NOMO-1 treated with dmso at 0.1 percent for 144 hours (cell line): ENCODE measurements around the gene HPSE2.
"Not testable (repeated sequence)": the region's sequence is repeated elsewhere in the genome, so short reads cannot be mapped to it uniquely, and the experiment has no call there.

ENCODE experiments used
- DNase-seq: peaks from one replicate; lab custom pipeline; 2025; ENCODE audit not compliant: unreplicated experiment; lab: John Stamatoyannopoulos, UW

HPSE2 gene

GRCh38 chr10:99235658-99236626 lies at the start of gene HPSE2:
Gene HPSE2, minus strand, starts transcription at chr10:99235852.
- DNase-seq: no peak

GRCh38 chr10:99280472-99280871 lies 44.8 kb upstream of the HPSE2 start:
- DNase-seq: no peak

GRCh38 chr10:99279626-99280111 lies 44.0 kb upstream of the HPSE2 start:
- no peak for DNase-seq

- no peak for DNase-seq
These were observed 41.3 kb upstream of the HPSE2 start for GRCh38 chr10:99276848-99277486.

- no peak for DNase-seq
These were observed 30.7 kb upstream of the HPSE2 start for GRCh38 chr10:99266383-99266782.

GRCh38 chr10:99248824-99249223 lies 13.2 kb upstream of the HPSE2 start:
- no peak for DNase-seq

GRCh38 chr10:99247893-99248292 lies 12.2 kb upstream of the HPSE2 start:
- DNase-seq: not testable (repeated sequence)

GRCh38 chr10:99236627-99237309 lies 1.1 kb upstream of the HPSE2 start:
- no peak for DNase-seq

GRCh38 chr10:99234791-99235657 lies 628 bp downstream of the HPSE2 start:
- no peak for DNase-seq

GRCh38 chr10:99234041-99234790 lies 1.4 kb downstream of the HPSE2 start:
- DNase-seq: peak; percentile 91

- no peak for DNase-seq
These were observed 2.0 kb downstream of the HPSE2 start for GRCh38 chr10:99233689-99234037.

GRCh38 chr10:99233000-99233688 lies 2.5 kb downstream of the HPSE2 start:
- no peak for DNase-seq

GRCh38 chr10:99232360-99232999 lies 3.2 kb downstream of the HPSE2 start:
- no peak for DNase-seq

GRCh38 chr10:99224766-99225165 lies 10.9 kb downstream of the HPSE2 start:
- DNase-seq: no peak

GRCh38 chr10:99207340-99207739 lies 28.3 kb downstream of the HPSE2 start:
- no peak for DNase-seq

GRCh38 chr10:99203310-99203709 lies 32.3 kb downstream of the HPSE2 start:
- DNase-seq: no peak

- no peak for DNase-seq
These were observed 62.7 kb downstream of the HPSE2 start for GRCh38 chr10:99172950-99173349.

- DNase-seq: no peak
These were observed 63.4 kb downstream of the HPSE2 start for GRCh38 chr10:99172128-99172738.
